A549 (cell line): ENCODE results near the gene CAMTA1. TPM values are rescaled to one million over a fixed set of nuclear protein-coding genes. Genes with fewer than 3 reads are reported as not detected.

ENCODE experiments used
- ATAC-seq, 2 experiments: fragments of 200-7000 bp in 1 of 2; fragments of >200 bp in 1 of 2; cut with Nextera tagmentation in 1 of 2; cut with Tn5 transposase in 1 of 2; 3 replicates each; pipeline versions ENCODE4 v1.8.0 to v1.9.1; 2018 to 2020; ENCODE audit warnings: mild to moderate bottlenecking in 1 of 2, moderate library complexity in 1 of 2
- CTCF ChIA-PET: fragments of 300-600 bp; sonication (Branson Sonifier 250); formaldehyde crosslinking; extraction: SDS; loops from one replicate; lab custom pipeline; 2021; ENCODE audit warnings: antibody characterized with exemption, inconsistent platforms; lab: Yijun Ruan, JAX
- POLR2A ChIA-PET: fragments of 350-600 bp; formaldehyde crosslinking; extraction: SDS; loops from one replicate; lab custom pipeline; 2021; ENCODE audit warnings: antibody characterized with exemption, inconsistent platforms; lab: Yijun Ruan, JAX
- DNase-seq, 2 experiments: peaks; one replicate each; pipeline versions ENCODE4 v3.0.0 to v3.0.0-alpha.2; 2011 to 2016; ENCODE audit warnings: low read depth in 1 of 2, low spot score in 1 of 2
- FAIRE-seq: peaks from 2 replicates; lab custom pipeline; 2011; peaks lifted over from hg19 to GRCh38; lab: Jason Lieb, UNC
- H3K27ac ChIP-seq, 2 experiments: fragments of >200 bp; sonication (Bioruptor Twin); formaldehyde crosslinking; 3 replicates each; pipeline ENCODE4 v1.5.1; 2016 to 2017
- H3K4me1 ChIP-seq: fragments of >200 bp; sonication (Bioruptor Twin); formaldehyde crosslinking; 3 replicates; pipeline ENCODE4 v1.6.1; 2016
- H3K4me2 ChIP-seq: fragments of >200 bp; sonication (Bioruptor Twin); formaldehyde crosslinking; 3 replicates; pipeline ENCODE4 v1.6.1; 2016
- H3K4me3 ChIP-seq: fragments of >200 bp; sonication (Bioruptor Twin); formaldehyde crosslinking; 3 replicates; pipeline ENCODE4 v1.5.1; 2016
- H3K9me3 ChIP-seq: fragments of >200 bp; sonication (Bioruptor Twin); formaldehyde crosslinking; 3 replicates; pipeline ENCODE4 v1.6.1; 2016
- ATOH8 ChIP-seq: fragments of 250-450 bp; sonication (Bioruptor Pico); IDR thresholded peaks from 2 replicates; pipeline ENCODE4 v1.5.0; 2020; ENCODE audit warnings: low read depth, mild to moderate bottlenecking, moderate library complexity
- CBX8 ChIP-seq: fragments of 200-600 bp; sonication (generic); IDR thresholded peaks from 2 replicates; pipeline ENCODE4 v1.6.1; 2016
- CEBPB ChIP-seq, 2 experiments: fragments of >200 bp in 1 of 2; sonication (Bioruptor Twin) in 1 of 2; formaldehyde crosslinking in 1 of 2; IDR thresholded peaks; 2 replicates each; pipeline ENCODE4 v1.6.1; 2012 to 2016
- CHD2 ChIP-seq: fragments of 150-350 bp; IDR thresholded peaks from 2 replicates; pipeline ENCODE4 v1.6.1; 2014; ENCODE audit warnings: low read length; ENCODE audit not compliant: partially characterized antibody
- CTCF ChIP-seq: fragments of >200 bp; sonication (Bioruptor Twin); formaldehyde crosslinking; IDR thresholded peaks from 3 replicates; pipeline ENCODE4 v1.5.1; 2016
- EHF ChIP-seq: fragments of 250-450 bp; sonication (Bioruptor Pico); IDR thresholded peaks from 2 replicates; pipeline ENCODE4 v1.5.0; 2020; ENCODE audit warnings: mild to moderate bottlenecking
- EHMT2 ChIP-seq: fragments of 200-600 bp; sonication (generic); IDR thresholded peaks from 2 replicates; pipeline ENCODE4 v1.6.1; 2016; ENCODE audit warnings: antibody characterized with exemption, low read depth, mild to moderate bottlenecking, moderate library complexity
- ESRRA ChIP-seq: fragments of 150-350 bp; IDR thresholded peaks from 2 replicates; pipeline ENCODE4 v1.6.1; 2014; ENCODE audit warnings: mild to moderate bottlenecking, low read length, borderline replicate concordance
- GATA3 ChIP-seq: IDR thresholded peaks from 2 replicates; pipeline ENCODE4 v1.6.1; 2012; ENCODE audit warnings: borderline replicate concordance
- JUN ChIP-seq, 2 experiments: fragments of >200 bp; sonication (Bioruptor Twin); formaldehyde crosslinking; IDR thresholded peaks; 2 replicates in 1 of 2; 3 replicates in 1 of 2; pipeline ENCODE4 v1.6.1; 2016 to 2017
- JUNB ChIP-seq: fragments of >200 bp; sonication (Bioruptor Twin); formaldehyde crosslinking; IDR thresholded peaks from 2 replicates; pipeline ENCODE4 v1.6.1; 2016
- KDM1A ChIP-seq: fragments of 200-600 bp; sonication (generic); IDR thresholded peaks from 2 replicates; pipeline ENCODE4 v1.6.1; 2016; ENCODE audit warnings: low read depth, mild to moderate bottlenecking
- KDM5A ChIP-seq: fragments of 200-600 bp; sonication (generic); IDR thresholded peaks from 2 replicates; pipeline ENCODE4 v1.6.1; 2016; ENCODE audit warnings: antibody characterized with exemption, mild to moderate bottlenecking
- MAFK ChIP-seq: fragments of 450-650 bp; IDR thresholded peaks from 2 replicates; pipeline ENCODE4 v1.6.1; 2014; ENCODE audit not compliant: partially characterized antibody
- MAX ChIP-seq: IDR thresholded peaks from 2 replicates; pipeline ENCODE4 v1.6.1; 2012
- PBX3 ChIP-seq: IDR thresholded peaks from 2 replicates; pipeline ENCODE4 v1.6.1; 2012
- POLR2AphosphoS2 ChIP-seq: conservative IDR thresholded peaks from 2 replicates; pipeline ENCODE4 v1.6.1; 2012; ENCODE audit warnings: low read length, improper control_type of control experiment, inconsistent platforms
- RAD21 ChIP-seq, 2 experiments: fragments of >200 bp in 1 of 2; sonication (Bioruptor Twin) in 1 of 2; formaldehyde crosslinking in 1 of 2; IDR thresholded peaks in 1 of 2; conservative IDR thresholded peaks in 1 of 2; 2 replicates in 1 of 2; 3 replicates in 1 of 2; pipeline ENCODE4 v1.6.1; 2012 to 2018; ENCODE audit warnings: inconsistent platforms in 1 of 2
- RARB ChIP-seq: fragments of 250-450 bp; sonication (Bioruptor Pico); IDR thresholded peaks from 2 replicates; pipeline ENCODE4 v1.8.0; 2021; ENCODE audit warnings: mild to moderate bottlenecking, moderate library complexity
- RCOR1 ChIP-seq: fragments of 150-350 bp; IDR thresholded peaks from 2 replicates; pipeline ENCODE4 v1.6.1; 2014; ENCODE audit warnings: antibody characterized with exemption, low read length, low read depth
- RFX5 ChIP-seq: fragments of 450-650 bp; IDR thresholded peaks from 2 replicates; pipeline ENCODE4 v1.7.1; 2014; ENCODE audit warnings: antibody characterized with exemption, mild to moderate bottlenecking, moderate library complexity
- SMC3 ChIP-seq: fragments of >200 bp; sonication (Bioruptor Twin); formaldehyde crosslinking; IDR thresholded peaks from 3 replicates; pipeline ENCODE4 v1.6.1; 2018; ENCODE audit warnings: inconsistent platforms
- TP53 ChIP-seq: fragments of 250-450 bp; sonication (Bioruptor Pico); IDR thresholded peaks from 2 replicates; pipeline ENCODE4 v1.5.0; 2021; ENCODE audit warnings: mild to moderate bottlenecking, moderate library complexity
- ZSCAN20 ChIP-seq: fragments of 250-450 bp; sonication (Bioruptor Pico); IDR thresholded peaks from 2 replicates; pipeline ENCODE4 v1.8.0; 2022; ENCODE audit warnings: mild to moderate bottlenecking, moderate library complexity
- WGBS: methylation state at CpG from one replicate; pipeline ENCODE4 v1.1.6; 2017; ENCODE audit errors: missing lambda C conversion rate; 5-methylcytosine and 5-hydroxymethylcytosine counted together
- polyA plus RNA-seq, 4 experiments: library from polyadenylated mRNA; depleted of rRNA in 3 of 4; stranded (reverse); fragments of >200 nt; fragmentation: RNase III in 1 of 4; extraction: RNeasy Plus Mini Kit Qiagen cat#74134 plus additional on column Dnase treatment in 1 of 4; gene quantifications; 2 replicates in 3 of 4; 3 replicates in 1 of 4; pipeline ENCODE4 v1.2.3, GENCODE V29; 2011 to 2017
- TF ChIP-seq, protein P1 (sequence below): fragments of 150-350 bp; IDR thresholded peaks from 2 replicates; pipeline ENCODE4 v1.6.1; 2014; ENCODE audit warnings: low read depth, mild to moderate bottlenecking, low read length

Gene CAMTA1
- polyA plus RNA-seq, 2 of the 4 experiments (the other 2 are of a cell fraction) = 58.8 to 75.0 TPM

GRCh38 chr1:6962478-6962995 is 177.3 kb downstream of the CAMTA1 start (continued):
- TF ChIP-seq JUNB (no peak), SMC3 (no peak), PBX3 (no peak), POLR2AphosphoS2 (no peak), ESRRA (no peak), RFX5 (no peak), ATOH8 (CRISPR knock-in tag) (no peak), RCOR1 (no peak), EHF (CRISPR knock-in tag) (no peak)

DNA sequence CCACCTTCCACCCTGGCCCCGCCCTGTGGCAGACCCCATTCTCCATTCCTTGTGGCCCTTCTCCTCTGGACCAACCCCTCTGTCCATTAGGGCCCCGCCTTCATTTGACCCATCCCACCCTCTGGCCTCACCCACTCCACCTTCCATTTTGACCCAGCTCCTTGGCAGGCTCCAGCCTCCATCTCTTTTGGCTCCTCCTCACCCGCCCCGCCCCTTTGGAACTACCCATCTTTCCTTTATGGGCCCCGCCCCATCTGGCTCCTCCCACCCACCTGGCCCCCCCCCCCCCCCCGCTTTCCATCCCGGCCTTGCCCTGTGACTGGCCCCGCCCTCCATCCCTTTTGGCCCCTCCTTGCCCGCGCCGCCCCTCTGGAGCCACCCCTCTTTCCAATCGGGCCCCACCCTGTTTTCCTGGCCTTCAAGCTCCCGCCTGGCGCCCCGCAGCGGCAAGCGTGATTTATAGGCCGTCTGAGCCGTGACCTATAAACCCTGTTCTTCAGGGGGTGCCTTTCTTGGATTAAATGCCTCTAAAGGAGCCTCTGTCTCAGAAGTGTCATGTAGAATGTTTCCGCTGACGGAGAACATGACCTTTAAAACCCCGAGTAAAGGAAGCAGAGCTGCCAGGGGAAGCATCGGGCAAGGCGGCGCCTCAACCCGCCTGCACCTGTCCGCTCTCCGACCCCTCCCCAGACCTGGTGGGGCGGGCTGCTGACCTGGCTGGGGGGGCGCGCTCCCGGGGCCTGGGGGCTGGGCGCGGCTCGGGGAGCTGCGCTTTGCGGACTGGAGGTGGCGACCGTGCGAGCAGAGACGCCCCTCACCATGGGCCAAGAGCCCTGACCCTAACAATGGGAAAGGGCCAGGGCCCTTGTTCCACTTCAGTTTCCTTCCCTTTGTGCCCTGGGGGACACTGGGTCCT is 178.0 kb downstream of the CAMTA1 start:
- FAIRE-seq = no peak
- H3K4me2 ChIP-seq = peak overlapping the region; percentile 94

More for the DNA sequence above, 178.0 kb downstream of the CAMTA1 start:
- Histone ChIP-seq H3K9me3 (no peaks in the 10 kb centered on the region), H3K4me3 (peak overlapping the region; percentile 81), H3K4me1 (peaks cover 12% of the 10 kb centered on the region), H3K27ac (peak overlapping the region; percentile 88 to 93)
- 25% methylated on average over 7 of the region's 41 CpGs for WGBS
- DNase-seq (peak in 1 of 2 experiments; percentile 86), ATAC-seq (peak; percentile 87 to 91)
- TF ChIP-seq CBX8 = no peak
- no peak for TF ChIP-seq KDM1A
- no peak for TF ChIP-seq ZSCAN20 (CRISPR knock-in tag)
- TF ChIP-seq TP53 (CRISPR knock-in tag) = no peak
- TF ChIP-seq MAFK = no peak
- TF ChIP-seq SMC3 = peak; percentile 41; the same call in 1 of the 3 replicates
- no peak for TF ChIP-seq MAX
- no peak for TF ChIP-seq EHF (CRISPR knock-in tag)
- TF ChIP-seq RARB (CRISPR knock-in tag) = no peak
- TF ChIP-seq KDM5A = no peak
- no peak for TF ChIP-seq EHMT2
- TF ChIP-seq RAD21 (conservative IDR thresholded peaks at IDR 0.05 in 1 of 2, IDR thresholded peaks at IDR 0.05 in 1 of 2) = peak; percentile 32 to 34; a peak in 1 of 5 replicates
- no peak for TF ChIP-seq JUN (IDR thresholded peaks at IDR 0.05)
- no peak for TF ChIP-seq GATA3
- TF ChIP-seq, protein P1, sequence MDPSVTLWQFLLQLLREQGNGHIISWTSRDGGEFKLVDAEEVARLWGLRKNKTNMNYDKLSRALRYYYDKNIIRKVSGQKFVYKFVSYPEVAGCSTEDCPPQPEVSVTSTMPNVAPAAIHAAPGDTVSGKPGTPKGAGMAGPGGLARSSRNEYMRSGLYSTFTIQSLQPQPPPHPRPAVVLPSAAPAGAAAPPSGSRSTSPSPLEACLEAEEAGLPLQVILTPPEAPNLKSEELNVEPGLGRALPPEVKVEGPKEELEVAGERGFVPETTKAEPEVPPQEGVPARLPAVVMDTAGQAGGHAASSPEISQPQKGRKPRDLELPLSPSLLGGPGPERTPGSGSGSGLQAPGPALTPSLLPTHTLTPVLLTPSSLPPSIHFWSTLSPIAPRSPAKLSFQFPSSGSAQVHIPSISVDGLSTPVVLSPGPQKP = no peak
- no peak for TF ChIP-seq CHD2
- no peak for TF ChIP-seq CEBPB (IDR thresholded peaks at IDR 0.05)
- TF ChIP-seq PBX3 = no peak
- peak; percentile 35; the same call in 2 of the 3 replicates for TF ChIP-seq CTCF
- POLR2A ChIA-PET = interaction anchor here (0.6 to 1.4 kb wide), 3 partner anchors 107 to 717 kb away, joined by 3 to 8 read pairs (median 8); partner anchors contain the start of gene CAMTA1
- CTCF ChIA-PET = interaction anchor here (1.0 kb wide), 1 partner anchor 16 kb away, joined by 3 read pairs; no protein-coding TSS in a partner anchor
